ENCODE measurements around the gene A4GALT. TPM values are rescaled to one million over a fixed set of nuclear protein-coding genes. Genes with fewer than 3 reads are reported as not detected.

A4GALT gene
- total RNA-seq, 2 experiments from 2014 or later, result not detected

- no peaks in the 10 kb centered on the region for H3K4me1 Mint-ChIP-seq (ENCODE audit: low read depth)
- ATAC-seq (ENCODE audit: poor library complexity), result no peak
- TF ChIP-seq CTCF (IDR thresholded peaks at IDR 0.05), result no peak
- no peaks in the 10 kb centered on the region for H3K27me3 Mint-ChIP-seq
- ChIA-PET CTCF (no interaction called here), POLR2A (interaction anchor here (0.7 kb wide), 1 partner anchor 43 kb away, joined by 3 read pairs; no protein-coding TSS in a partner anchor)
- Histone ChIP-seq H3K27me3 (ENCODE audit: control insufficient read depth in 1 of 2, insufficient read depth in 2 of 2, low read length in 2 of 2) (no peaks in the 10 kb centered on the region), H3K4me1 (ENCODE audit: insufficient read depth, low read length) (no peaks in the 10 kb centered on the region), H3K9me3 (ENCODE audit: control insufficient read depth in 1 of 2, insufficient read depth in 1 of 2, low read length in 2 of 2) (peaks cover 0 to 5% of the 10 kb centered on the region in 2 experiments), H3K4me3 (ENCODE audit: low read length) (no peak overlapping the region), H3K27ac (ENCODE audit: low read depth in 1 of 2, low read length in 2 of 2) (no peak overlapping the region), H3K36me3 (ENCODE audit: insufficient read depth, low read length) (no peaks in the 10 kb centered on the region)
- intact Hi-C loops (cut with DNase I, micrococcal nuclease), result no loop called here
- H3K36me3 Mint-ChIP-seq (ENCODE audit: low read depth), result no peaks in the 10 kb centered on the region
- no peaks in the 10 kb centered on the region for H3K9me3 Mint-ChIP-seq
- H3K27ac Mint-ChIP-seq, result no peak overlapping the region
- H3K4me3 Mint-ChIP-seq, result no peak overlapping the region
- no peak for DNase-seq
Observed at GRCh38 chr22:42697542-42698013, 23.1 kb downstream of the A4GALT start.

- POLR2A ChIA-PET, result no interaction called here
- H3K27ac Mint-ChIP-seq, result no peak overlapping the region
- DNase-seq, result no peak
- no peaks in the 10 kb centered on the region for H3K4me1 ChIP-seq (ENCODE audit: insufficient read depth, low read length)
- no peaks in the 10 kb centered on the region for H3K36me3 ChIP-seq (ENCODE audit: insufficient read depth, low read length)
- peaks cover 0 to 5% of the 10 kb centered on the region in 2 experiments for H3K9me3 ChIP-seq (ENCODE audit: control insufficient read depth in 1 of 2, insufficient read depth in 1 of 2, low read length in 2 of 2)
- CTCF ChIA-PET, result no interaction called here
- no peaks in the 10 kb centered on the region for H3K36me3 Mint-ChIP-seq (ENCODE audit: low read depth)
- H3K27me3 Mint-ChIP-seq, result no peaks in the 10 kb centered on the region
- no peaks in the 10 kb centered on the region for H3K27me3 ChIP-seq (ENCODE audit: control insufficient read depth in 1 of 2, insufficient read depth in 2 of 2, low read length in 2 of 2)
- H3K4me1 Mint-ChIP-seq (ENCODE audit: low read depth), result no peaks in the 10 kb centered on the region
- no peak for TF ChIP-seq CTCF (IDR thresholded peaks at IDR 0.05)
- ATAC-seq (ENCODE audit: poor library complexity), result no peak
- H3K4me3 Mint-ChIP-seq, result no peak overlapping the region
- no peaks in the 10 kb centered on the region for H3K9me3 Mint-ChIP-seq
- intact Hi-C loops (cut with DNase I, micrococcal nuclease), result no loop called here
- H3K4me3 ChIP-seq (ENCODE audit: low read length), result no peak overlapping the region
- no peak overlapping the region for H3K27ac ChIP-seq (ENCODE audit: low read depth in 1 of 2, low read length in 2 of 2)
Observed at GRCh38 chr22:42696331-42696967, 24.2 kb downstream of the A4GALT start.

- POLR2A ChIA-PET, result no interaction called here
- intact Hi-C loops (cut with DNase I, micrococcal nuclease), result no loop called here
- Histone ChIP-seq H3K4me1 (ENCODE audit: insufficient read depth, low read length) (no peaks in the 10 kb centered on the region), H3K27me3 (ENCODE audit: control insufficient read depth in 1 of 2, insufficient read depth in 2 of 2, low read length in 2 of 2) (no peaks in the 10 kb centered on the region), H3K27ac (ENCODE audit: low read depth in 1 of 2, low read length in 2 of 2) (no peak overlapping the region), H3K9me3 (ENCODE audit: control insufficient read depth in 1 of 2, insufficient read depth in 1 of 2, low read length in 2 of 2) (peaks cover 0 to 5% of the 10 kb centered on the region in 2 experiments), H3K4me3 (ENCODE audit: low read length) (no peak overlapping the region), H3K36me3 (ENCODE audit: insufficient read depth, low read length) (no peaks in the 10 kb centered on the region)
- H3K36me3 Mint-ChIP-seq (ENCODE audit: low read depth), result no peaks in the 10 kb centered on the region
- no peak overlapping the region for H3K4me3 Mint-ChIP-seq
- no peak overlapping the region for H3K27ac Mint-ChIP-seq
- ATAC-seq (ENCODE audit: poor library complexity) (no peak), DNase-seq (no peak)
- no peaks in the 10 kb centered on the region for H3K9me3 Mint-ChIP-seq
- no peaks in the 10 kb centered on the region for H3K27me3 Mint-ChIP-seq
- TF ChIP-seq CTCF (IDR thresholded peaks at IDR 0.05), result no peak
- CTCF ChIA-PET, result no interaction called here
- H3K4me1 Mint-ChIP-seq (ENCODE audit: low read depth), result no peaks in the 10 kb centered on the region
Observed at GRCh38 chr22:42695294-42695693, 25.4 kb downstream of the A4GALT start.

Data from CD4-positive, alpha-beta T cell (primary cell).